Nephron progenitor cell (in vitro differentiated cells): ENCODE data around the gene BAZ2A.
A peak's percentile ranks its signal among the peaks of the same experiment; 100 is the strongest.
"Not testable (repeated sequence)": the region's sequence is repeated elsewhere in the genome, so short reads cannot be mapped to it uniquely, and the experiment has no call there.

ENCODE experiments used
- DNase-seq: peaks from one replicate; pipeline ENCODE4 v3.0.0; 2021
- H3K27ac Mint-ChIP-seq: 2 replicates; pipeline ENCODE4 v1.8.0; 2021; ENCODE audit warnings: mild to moderate bottlenecking, moderate library complexity, mixed read lengths
- H3K27me3 Mint-ChIP-seq: 2 replicates; pipeline ENCODE4 v1.8.0; 2021; ENCODE audit warnings: mild to moderate bottlenecking, low read depth, mixed read lengths; ENCODE audit not compliant: poor library complexity
- H3K36me3 Mint-ChIP-seq: 2 replicates; pipeline ENCODE4 v1.8.0; 2021; ENCODE audit warnings: low read depth, mixed read lengths
- H3K4me1 Mint-ChIP-seq: 2 replicates; pipeline ENCODE4 v1.8.0; 2021; ENCODE audit warnings: mixed read lengths
- H3K4me3 Mint-ChIP-seq: 2 replicates; pipeline ENCODE4 v1.8.0; 2021; ENCODE audit warnings: mild to moderate bottlenecking, moderate library complexity, mixed read lengths
- H3K9me3 Mint-ChIP-seq: 2 replicates; pipeline ENCODE4 v1.8.0; 2021; ENCODE audit warnings: mild to moderate bottlenecking, moderate library complexity, mixed read lengths
- TF ChIP-seq, protein P1 (sequence below): fragments of 200-600 bp; sonication (generic); IDR thresholded peaks from 2 replicates; pipeline ENCODE4 v1.5.0; 2021; ENCODE audit warnings: antibody characterized with exemption

BAZ2A gene

DNA sequence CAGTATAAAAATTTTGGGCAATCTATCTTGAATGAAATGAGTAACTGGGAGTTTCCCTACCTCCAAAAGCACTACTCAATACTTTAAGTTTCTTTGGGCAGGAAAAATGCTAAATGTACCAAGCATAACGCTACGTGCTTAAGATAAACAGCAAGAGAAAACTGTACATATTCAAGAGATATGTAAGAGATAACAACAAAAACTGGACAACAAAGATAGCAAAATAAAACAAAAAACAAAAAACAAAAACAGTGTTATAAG is 38.0 kb upstream of the BAZ2A start:
- H3K27ac Mint-ChIP-seq = no peak overlapping the region

DNA sequence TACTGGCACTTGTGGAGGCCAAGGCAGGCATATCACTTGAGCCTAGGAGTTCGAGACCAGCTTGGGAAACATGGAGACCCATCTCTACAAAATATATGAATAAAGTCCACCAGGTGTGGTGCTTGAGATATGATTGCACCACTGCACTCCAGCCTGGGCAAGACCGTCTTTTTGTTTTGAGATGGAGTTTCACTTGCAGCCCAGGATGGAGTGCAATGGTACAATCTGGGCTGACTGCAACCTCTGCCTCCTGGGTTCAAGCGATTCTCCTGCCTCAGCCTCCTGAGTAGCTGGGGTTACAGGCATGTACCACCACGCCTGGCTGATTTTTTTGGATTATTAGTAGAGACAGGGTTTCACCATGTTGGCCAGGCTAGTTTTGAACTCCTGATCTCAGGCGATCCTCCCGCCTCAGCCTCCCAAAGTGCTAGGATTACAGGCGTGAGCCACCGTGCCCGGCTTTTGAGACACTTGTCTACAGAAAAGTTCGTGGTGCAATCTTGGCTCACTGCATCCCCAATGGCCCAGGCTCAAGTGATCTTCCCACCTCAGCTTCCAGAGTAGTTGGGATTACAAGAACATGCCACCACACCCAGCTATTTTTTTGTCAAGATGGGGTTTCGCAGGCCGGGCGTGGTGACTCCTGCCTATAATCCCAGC is 32.0 kb upstream of the BAZ2A start:
- H3K27me3 Mint-ChIP-seq = no peaks in the 10 kb centered on the region
- no peak for DNase-seq
- H3K36me3 Mint-ChIP-seq = peaks cover 39% of the 10 kb centered on the region
- no peaks in the 10 kb centered on the region for H3K9me3 Mint-ChIP-seq
- H3K4me3 Mint-ChIP-seq = no peak overlapping the region
- TF ChIP-seq, protein P1, sequence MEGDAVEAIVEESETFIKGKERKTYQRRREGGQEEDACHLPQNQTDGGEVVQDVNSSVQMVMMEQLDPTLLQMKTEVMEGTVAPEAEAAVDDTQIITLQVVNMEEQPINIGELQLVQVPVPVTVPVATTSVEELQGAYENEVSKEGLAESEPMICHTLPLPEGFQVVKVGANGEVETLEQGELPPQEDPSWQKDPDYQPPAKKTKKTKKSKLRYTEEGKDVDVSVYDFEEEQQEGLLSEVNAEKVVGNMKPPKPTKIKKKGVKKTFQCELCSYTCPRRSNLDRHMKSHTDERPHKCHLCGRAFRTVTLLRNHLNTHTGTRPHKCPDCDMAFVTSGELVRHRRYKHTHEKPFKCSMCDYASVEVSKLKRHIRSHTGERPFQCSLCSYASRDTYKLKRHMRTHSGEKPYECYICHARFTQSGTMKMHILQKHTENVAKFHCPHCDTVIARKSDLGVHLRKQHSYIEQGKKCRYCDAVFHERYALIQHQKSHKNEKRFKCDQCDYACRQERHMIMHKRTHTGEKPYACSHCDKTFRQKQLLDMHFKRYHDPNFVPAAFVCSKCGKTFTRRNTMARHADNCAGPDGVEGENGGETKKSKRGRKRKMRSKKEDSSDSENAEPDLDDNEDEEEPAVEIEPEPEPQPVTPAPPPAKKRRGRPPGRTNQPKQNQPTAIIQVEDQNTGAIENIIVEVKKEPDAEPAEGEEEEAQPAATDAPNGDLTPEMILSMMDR = no peak
- peak overlapping the region; percentile 22 for H3K27ac Mint-ChIP-seq
- H3K4me1 Mint-ChIP-seq = no peaks in the 10 kb centered on the region

More for the DNA sequence above, 38.0 kb upstream of the BAZ2A start:
- no peak overlapping the region for H3K4me3 Mint-ChIP-seq
- TF ChIP-seq, protein P1 = no peak
- H3K4me1 Mint-ChIP-seq = no peaks in the 10 kb centered on the region
- H3K9me3 Mint-ChIP-seq = no peaks in the 10 kb centered on the region
- peaks cover 83% of the 10 kb centered on the region for H3K36me3 Mint-ChIP-seq
- DNase-seq = no peak
- H3K27me3 Mint-ChIP-seq = no peaks in the 10 kb centered on the region

DNA sequence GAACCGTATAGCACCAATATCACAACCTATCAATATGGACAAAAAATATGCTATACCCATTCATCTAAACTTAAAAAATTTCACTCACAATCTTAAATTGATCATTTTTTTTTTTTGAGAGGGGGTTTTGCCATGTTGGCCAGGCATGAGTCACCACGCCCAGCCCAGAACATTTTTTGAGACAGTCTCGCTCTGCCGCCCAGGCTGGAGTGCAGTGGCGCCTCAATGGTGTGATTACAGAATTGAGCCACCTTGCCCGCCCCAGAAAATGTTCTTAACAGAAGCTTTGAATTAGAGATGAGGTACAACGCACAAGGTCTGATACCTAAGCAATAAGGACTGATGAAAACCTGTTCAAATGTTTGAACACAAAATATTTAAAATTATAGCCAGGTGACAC is 31.4 kb upstream of the BAZ2A start:
- Mint-ChIP-seq H3K4me3 (no peak overlapping the region), H3K27ac (peak overlapping the region; percentile 22), H3K9me3 (no peaks in the 10 kb centered on the region), H3K4me1 (no peaks in the 10 kb centered on the region), H3K36me3 (peaks cover 37% of the 10 kb centered on the region), H3K27me3 (no peaks in the 10 kb centered on the region)
- TF ChIP-seq, protein P1 = no peak
- no peak for DNase-seq

DNA sequence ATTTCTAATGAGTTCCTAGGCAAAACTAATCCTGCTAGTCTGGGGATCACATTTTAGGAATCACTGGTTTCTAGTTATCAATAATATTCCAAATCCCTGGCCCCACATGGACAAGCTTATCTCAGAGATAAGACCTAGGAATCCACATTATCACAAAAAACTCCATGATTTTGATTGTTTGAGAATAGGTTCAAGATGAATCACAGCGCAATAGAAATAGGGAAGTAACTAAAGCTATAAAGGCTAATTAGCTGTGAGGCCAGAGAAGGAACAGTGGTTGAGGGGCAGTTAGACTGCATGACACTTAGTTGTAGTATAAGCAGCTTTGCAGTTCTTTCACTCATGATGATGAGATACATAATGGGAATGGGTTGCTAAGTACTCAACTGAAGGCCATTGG is 28.8 kb upstream of the BAZ2A start:
- Mint-ChIP-seq H3K36me3 (peaks cover 31% of the 10 kb centered on the region), H3K4me3 (no peak overlapping the region), H3K4me1 (no peaks in the 10 kb centered on the region)

DNA sequence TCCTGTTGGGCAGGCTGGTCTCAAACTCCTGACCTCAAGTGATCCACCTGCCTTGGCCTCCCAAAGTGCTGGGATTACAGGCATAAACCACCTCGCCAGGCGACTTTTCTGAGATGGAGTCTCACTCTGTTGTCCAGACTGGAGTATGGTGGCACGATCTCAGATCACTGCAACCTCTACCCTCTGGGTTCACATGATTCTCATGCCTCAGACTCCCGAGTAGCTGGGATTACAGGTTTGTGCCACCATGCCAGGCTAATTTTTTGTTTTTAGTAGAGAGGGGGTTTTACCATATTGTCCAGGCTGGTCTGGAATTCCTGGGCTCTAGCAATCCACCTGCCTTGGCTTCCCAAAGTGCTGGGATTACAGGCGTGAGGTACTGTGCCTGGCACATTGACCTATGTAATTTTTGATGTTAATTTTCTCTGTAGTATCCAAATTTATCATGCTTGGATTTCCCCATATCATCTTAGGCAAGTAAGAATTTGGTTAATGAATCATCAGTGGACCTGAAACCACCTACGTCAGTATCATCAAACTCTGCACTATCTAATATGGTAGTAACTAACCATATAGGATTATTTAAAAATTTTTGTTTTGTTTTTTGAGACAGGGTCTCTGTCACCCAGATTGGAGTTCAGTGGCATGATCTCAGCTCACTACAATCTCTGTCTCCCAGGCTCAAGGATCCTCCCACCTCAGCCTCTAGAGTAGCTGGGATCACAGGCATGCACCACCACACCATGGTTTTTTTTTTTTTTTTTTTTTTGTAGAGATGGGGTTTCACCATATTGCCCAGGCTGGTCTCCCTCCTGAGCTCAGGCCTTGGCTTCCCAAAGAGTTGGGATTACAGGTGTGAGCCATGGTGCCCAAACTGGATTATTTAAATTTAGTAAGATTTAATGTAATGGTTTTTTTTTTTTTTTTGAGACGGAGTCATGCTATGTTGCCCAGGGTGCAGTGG is 27.6 kb upstream of the BAZ2A start:
- H3K4me3 Mint-ChIP-seq = no peak overlapping the region

More for the DNA sequence above, 28.8 kb upstream of the BAZ2A start:
- TF ChIP-seq, protein P1 = no peak
- peaks cover 3% of the 10 kb centered on the region for H3K27me3 Mint-ChIP-seq
- DNase-seq = no peak
- H3K27ac Mint-ChIP-seq = peak overlapping the region; percentile 82
- peaks cover 23% of the 10 kb centered on the region for H3K9me3 Mint-ChIP-seq

DNA sequence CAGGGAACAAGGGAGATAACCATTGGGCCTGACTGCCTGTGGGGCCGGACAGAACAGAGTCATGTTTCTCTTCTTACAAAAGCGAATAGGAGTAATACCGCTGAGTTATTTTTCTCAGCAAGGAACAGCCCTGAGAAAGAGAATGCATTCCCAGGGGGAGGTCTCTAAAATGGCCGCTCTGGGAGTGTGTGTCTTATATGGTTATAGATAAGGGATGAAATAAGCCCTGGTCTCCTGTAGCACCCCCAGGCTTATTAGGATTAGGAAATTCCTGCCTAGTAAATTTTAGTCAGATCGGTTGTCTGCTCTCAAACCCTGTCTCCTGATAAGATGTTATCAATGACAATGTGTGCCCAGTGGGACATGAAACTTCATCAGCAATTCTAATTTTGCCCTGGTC is 23.7 kb upstream of the BAZ2A start:
- H3K4me1 Mint-ChIP-seq, H3K4me3 Mint-ChIP-seq, H3K27ac Mint-ChIP-seq, H3K27me3 Mint-ChIP-seq: not testable (repeated sequence)
- Mint-ChIP-seq H3K36me3 (peaks cover 37% of the 10 kb centered on the region), H3K9me3 (peaks cover 55% of the 10 kb centered on the region)
- peak; percentile 9 for DNase-seq

More for the DNA sequence above, 27.6 kb upstream of the BAZ2A start:
- H3K27me3 Mint-ChIP-seq = peaks cover 3% of the 10 kb centered on the region
- no peaks in the 10 kb centered on the region for H3K4me1 Mint-ChIP-seq
- no peak for DNase-seq
- H3K9me3 Mint-ChIP-seq = peaks cover 36% of the 10 kb centered on the region
- TF ChIP-seq, protein P1 = no peak
- no peak overlapping the region for H3K27ac Mint-ChIP-seq
- H3K36me3 Mint-ChIP-seq = peaks cover 31% of the 10 kb centered on the region

DNA sequence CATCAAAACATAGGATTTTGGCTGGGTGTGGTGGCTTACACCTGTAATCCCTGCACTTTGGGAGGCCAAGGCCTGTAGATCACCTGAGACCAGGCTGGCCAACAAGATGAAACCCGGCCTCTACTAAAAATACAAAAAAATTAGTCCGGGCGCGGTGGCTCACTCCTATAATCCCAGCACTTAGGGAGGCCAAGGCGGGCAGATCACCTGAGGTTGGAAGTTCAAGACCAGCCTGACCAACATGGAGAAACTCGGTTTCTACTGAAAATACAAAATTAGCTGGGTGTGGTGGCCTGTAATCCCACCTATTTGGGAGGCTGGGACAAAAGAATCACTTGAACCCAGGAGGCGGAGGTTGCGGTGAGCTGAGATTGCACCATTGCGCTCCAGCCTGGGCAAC is 17.9 kb upstream of the BAZ2A start:
- Mint-ChIP-seq H3K36me3 (peaks cover 34% of the 10 kb centered on the region), H3K4me1 (peaks cover 25% of the 10 kb centered on the region)

More for the DNA sequence above, 17.9 kb upstream of the BAZ2A start:
- not testable (repeated sequence) for H3K27ac Mint-ChIP-seq, H3K27me3 Mint-ChIP-seq, H3K4me3 Mint-ChIP-seq, DNase-seq
- H3K9me3 Mint-ChIP-seq = peaks cover 27% of the 10 kb centered on the region
